Caco-2 (cell line): ENCODE data around the gene MRPS25. TPM values are rescaled to one million over a fixed set of nuclear protein-coding genes. Genes with fewer than 3 reads are reported as not detected.

Experiments
- BruUV-seq: library from RNA; stranded (reverse); fragments of 400-500 nt; replicated peaks from 2 replicates; lab custom pipeline; 2021; lab: Mats Ljungman, UMichigan
- CTCF ChIA-PET: fragments of 300-600 bp; sonication (Branson Sonifier 250); formaldehyde crosslinking; loops from one replicate; lab custom pipeline; 2022; ENCODE audit warnings: antibody characterized with exemption; lab: Charles Lee
- POLR2A ChIA-PET: fragments of 300-600 bp; sonication (Branson Sonifier 250); formaldehyde crosslinking; loops from one replicate; lab custom pipeline; 2022; ENCODE audit warnings: antibody characterized with exemption; lab: Charles Lee
- DNase-seq, 2 experiments: peaks; one replicate each; pipeline versions ENCODE4 v3.0.0 to v3.0.0-alpha.2; 2020 to 2022
- H3K27me3 ChIP-seq: replicated peaks from 2 replicates; pipeline ENCODE4 v1.6.0; 2011; ENCODE audit warnings: low read length; ENCODE audit not compliant: control insufficient read depth, insufficient read depth
- H3K36me3 ChIP-seq: 2 replicates; pipeline ENCODE4 v1.5.1; 2011; ENCODE audit warnings: low read length; ENCODE audit not compliant: control insufficient read depth, insufficient read depth
- H3K4me1 ChIP-seq: fragments of 250-450 bp; sonication (Bioruptor Pico); 2 replicates; pipeline ENCODE4 v1.5.1; 2020; ENCODE audit warnings: mild to moderate bottlenecking
- H3K4me3 ChIP-seq: 2 replicates; pipeline ENCODE4 v1.5.1; 2011; ENCODE audit warnings: low read depth, mild to moderate bottlenecking, control low read depth, low read length
- H3K9me3 ChIP-seq: fragments of 250-450 bp; sonication (Bioruptor Pico); 2 replicates; pipeline ENCODE4 v1.5.1; 2020; ENCODE audit warnings: mild to moderate bottlenecking, moderate library complexity
- H3K27ac Mint-ChIP-seq: one replicate; pipeline ENCODE4 v1.8.0; 2022; ENCODE audit warnings: mixed read lengths; ENCODE audit not compliant: unreplicated experiment
- H3K27me3 Mint-ChIP-seq: one replicate; pipeline ENCODE4 v1.8.0; 2022; ENCODE audit warnings: mixed read lengths; ENCODE audit not compliant: insufficient read depth, unreplicated experiment
- H3K36me3 Mint-ChIP-seq: one replicate; pipeline ENCODE4 v1.8.0; 2022; ENCODE audit warnings: mild to moderate bottlenecking, mixed read lengths; ENCODE audit not compliant: insufficient read depth, unreplicated experiment
- H3K4me1 Mint-ChIP-seq: one replicate; pipeline ENCODE4 v1.8.0; 2022; ENCODE audit warnings: low read depth, mixed read lengths; ENCODE audit not compliant: unreplicated experiment
- H3K4me3 Mint-ChIP-seq: one replicate; pipeline ENCODE4 v1.8.0; 2022; ENCODE audit warnings: mild to moderate bottlenecking, moderate library complexity, mixed read lengths; ENCODE audit not compliant: unreplicated experiment
- H3K9me3 Mint-ChIP-seq: one replicate; pipeline ENCODE4 v1.8.0; 2022; ENCODE audit warnings: mixed read lengths; ENCODE audit not compliant: unreplicated experiment
- CTCF ChIP-seq, 2 experiments: fragments of 200-600 bp in 1 of 2; IDR thresholded peaks; 1 replicate in 1 of 2; 2 replicates in 1 of 2; pipeline versions ENCODE4 v1.5.1 to v1.8.0; 2011 to 2022; ENCODE audit warnings: antibody characterized with exemption in 1 of 2, control low read depth in 1 of 2, inconsistent platforms in 1 of 2, low read depth in 1 of 2, low read length in 1 of 2, mild to moderate bottlenecking in 1 of 2, moderate library complexity in 1 of 2; ENCODE audit not compliant: insufficient read depth in 1 of 2, severe bottlenecking in 1 of 2, unreplicated experiment in 1 of 2
- intact Hi-C: fragments of 100-400 bp; cut with micrococcal nuclease; formaldehyde crosslinking; loops from one replicate; pipeline ENCODE4 v1.10.0; 2022; ENCODE audit not compliant: unreplicated experiment
- total RNA-seq: library from RNA; stranded (reverse); gene quantifications from 2 replicates; pipeline ENCODE4 v1.2.3, GENCODE V29; 2022

The MRPS25 gene
- total RNA-seq, 1 experiment from 2014 or later: 53.3 TPM

GRCh38 chr3:15098503-15099363 lies 33.6 kb upstream of the MRPS25 start, which contains the start of gene RBSN:
Gene RBSN (minus strand): TSS chr3:15099148. CDS start chr3:15096120, 3,028 bp downstream.
- Mint-ChIP-seq H3K27ac (peak within 1 kb of the TSS; percentile 98), H3K4me1 (peaks cover 16% of the 10 kb centered on the region), H3K4me3 (peak within 1 kb of the TSS; percentile 100), H3K9me3 (no peaks in the 10 kb centered on the region), H3K27me3 (no peaks in the 10 kb centered on the region), H3K36me3 (peaks cover 29% of the 10 kb centered on the region)
- POLR2A ChIA-PET: interaction anchor here (0.6 to 1.2 kb wide), 3 partner anchors 34 to 108 kb away, joined by 3 to 10 read pairs (median 4); partner anchors contain the start of genes CAPN7 and MRPS25
- intact Hi-C loops: loop anchor here (1.0 to 2.0 kb wide), 3 partner anchors 33 to 174 kb away; partner anchors contain the start of genes CAPN7 and MRPS25
- CTCF ChIA-PET: no interaction called here
- peaks cover 7% of the 10 kb centered on the region; the same call in 1 of the 2 replicates for H3K4me1 ChIP-seq
- no peaks in the 10 kb centered on the region for H3K9me3 ChIP-seq
- no peaks in the 10 kb centered on the region for H3K27me3 ChIP-seq
- TF ChIP-seq CTCF (IDR thresholded peaks at IDR 0.05; ENCODE audit: insufficient read depth in 1 of 2, low read depth in 1 of 2, low read length in 1 of 2, severe bottlenecking in 1 of 2, unreplicated experiment in 1 of 2): no peak
- H3K4me3 ChIP-seq: peak within 1 kb of the TSS; percentile 85
- peak; percentile 94 for DNase-seq
- no peaks in the 10 kb centered on the region for H3K36me3 ChIP-seq
- BruUV-seq: no TSS peak

- Histone ChIP-seq H3K27me3 (no peaks in the 10 kb centered on the region), H3K4me1 (peaks cover 7% of the 10 kb centered on the region; the same call in 1 of the 2 replicates), H3K9me3 (no peaks in the 10 kb centered on the region), H3K4me3 (peak overlapping the region; percentile 85), H3K36me3 (no peaks in the 10 kb centered on the region)
- Mint-ChIP-seq H3K27ac (peak overlapping the region; percentile 98), H3K36me3 (peaks cover 29% of the 10 kb centered on the region), H3K9me3 (no peaks in the 10 kb centered on the region), H3K4me1 (peaks cover 15% of the 10 kb centered on the region), H3K4me3 (peak overlapping the region; percentile 100), H3K27me3 (no peaks in the 10 kb centered on the region)
- TF ChIP-seq CTCF (IDR thresholded peaks at IDR 0.05; ENCODE audit: insufficient read depth in 1 of 2, low read depth in 1 of 2, low read length in 1 of 2, severe bottlenecking in 1 of 2, unreplicated experiment in 1 of 2): no peak
- no peak for DNase-seq
- CTCF ChIA-PET: no interaction called here
- POLR2A ChIA-PET: no interaction called here
- BruUV-seq: no TSS peak
- intact Hi-C loops: loop anchor here (2.0 kb wide), 2 partner anchors 109 to 173 kb away; partner anchors contain the start of gene CAPN7
Observed at GRCh38 chr3:15097891-15098290, 32.8 kb upstream of the MRPS25 start.

- Histone ChIP-seq H3K4me1 (peaks cover 7% of the 10 kb centered on the region; the same call in 1 of the 2 replicates), H3K36me3 (peaks cover 1% of the 10 kb centered on the region; the same call in 1 of the 2 replicates), H3K4me3 (no peak overlapping the region), H3K27me3 (no peaks in the 10 kb centered on the region), H3K9me3 (no peaks in the 10 kb centered on the region)
- TSS peak; percentile 7 for BruUV-seq
- H3K4me3 Mint-ChIP-seq: no peak overlapping the region
- H3K27ac Mint-ChIP-seq: no peak overlapping the region
- DNase-seq: no peak
- CTCF ChIA-PET: no interaction called here
- intact Hi-C loops: no loop called here
- H3K36me3 Mint-ChIP-seq: peaks cover 34% of the 10 kb centered on the region
- H3K27me3 Mint-ChIP-seq: no peaks in the 10 kb centered on the region
- H3K9me3 Mint-ChIP-seq: no peaks in the 10 kb centered on the region
- no peak for TF ChIP-seq CTCF (IDR thresholded peaks at IDR 0.05; ENCODE audit: insufficient read depth in 1 of 2, low read depth in 1 of 2, low read length in 1 of 2, severe bottlenecking in 1 of 2, unreplicated experiment in 1 of 2)
- POLR2A ChIA-PET: no interaction called here
- H3K4me1 Mint-ChIP-seq: peaks cover 7% of the 10 kb centered on the region
Observed at GRCh38 chr3:15096046-15096445, 30.9 kb upstream of the MRPS25 start.
